Muscle layer of colon (tissue), 2 donors: ENCODE measurements around the gene ANO2.

Experiments
- H3K27ac ChIP-seq: one replicate; pipeline ENCODE4 v1.7.0; 2013; ENCODE audit warnings: low read depth, mild to moderate bottlenecking, low read length, moderate library complexity
- H3K27me3 ChIP-seq, 2 donors: one replicate each; pipeline ENCODE4 v1.7.0; 2013; ENCODE audit warnings: low read length in 2 of 2, mild to moderate bottlenecking in 2 of 2; ENCODE audit not compliant: insufficient read depth in 2 of 2, control insufficient read depth in 1 of 2
- H3K36me3 ChIP-seq: one replicate; pipeline ENCODE4 v1.7.0; 2013; ENCODE audit warnings: mild to moderate bottlenecking, low read length; ENCODE audit not compliant: insufficient read depth
- H3K4me1 ChIP-seq: one replicate; pipeline ENCODE4 v1.7.0; 2013; ENCODE audit warnings: mild to moderate bottlenecking, low read length; ENCODE audit not compliant: insufficient read depth
- H3K4me3 ChIP-seq, 2 donors: one replicate each; pipeline ENCODE4 v1.7.0; 2013; ENCODE audit warnings: low read length in 2 of 2, low read depth in 1 of 2, mild to moderate bottlenecking in 1 of 2, moderate library complexity in 1 of 2
- H3K9ac ChIP-seq: one replicate; pipeline ENCODE4 v1.7.0; 2013; ENCODE audit warnings: low read length
- H3K9me3 ChIP-seq: one replicate; pipeline ENCODE4 v1.7.0; 2013; ENCODE audit warnings: mild to moderate bottlenecking, low read length
- donor health status: abdominal sarcoma.
- donor health status: Adenocarcinoma of cecum.

Gene ANO2

GRCh38 chr12:5785601-5786000 lies 159.5 kb downstream of the ANO2 start:
- Histone ChIP-seq H3K4me3 (no peak overlapping the region), H3K36me3 (no peaks in the 10 kb centered on the region), H3K27me3 (no peaks in the 10 kb centered on the region), H3K9me3 (no peaks in the 10 kb centered on the region), H3K4me1 (peaks cover 6% of the 10 kb centered on the region), H3K27ac (no peak overlapping the region), H3K9ac (no peak overlapping the region)

GRCh38 chr12:5784462-5785130 lies 160.5 kb downstream of the ANO2 start:
- Histone ChIP-seq H3K27ac (no peak overlapping the region), H3K4me1 (peaks cover 7% of the 10 kb centered on the region), H3K4me3 (no peak overlapping the region), H3K27me3 (no peaks in the 10 kb centered on the region), H3K9ac (no peak overlapping the region), H3K9me3 (no peaks in the 10 kb centered on the region), H3K36me3 (no peaks in the 10 kb centered on the region)

- Histone ChIP-seq H3K27me3 (no peaks in the 10 kb centered on the region), H3K4me1 (peaks cover 7% of the 10 kb centered on the region), H3K9ac (no peak overlapping the region), H3K9me3 (no peaks in the 10 kb centered on the region), H3K4me3 (no peak overlapping the region), H3K36me3 (no peaks in the 10 kb centered on the region), H3K27ac (no peak overlapping the region)
Observed at GRCh38 chr12:5783289-5783920, 161.7 kb downstream of the ANO2 start.

GRCh38 chr12:5780536-5780935 lies 164.5 kb downstream of the ANO2 start:
- Histone ChIP-seq H3K9me3 (no peaks in the 10 kb centered on the region), H3K4me3 (no peak overlapping the region), H3K36me3 (no peaks in the 10 kb centered on the region), H3K27ac (no peak overlapping the region), H3K9ac (no peak overlapping the region), H3K4me1 (peaks cover 7% of the 10 kb centered on the region), H3K27me3 (no peaks in the 10 kb centered on the region)

- no peak overlapping the region for H3K4me3 ChIP-seq
- no peaks in the 10 kb centered on the region for H3K36me3 ChIP-seq
- no peak overlapping the region for H3K27ac ChIP-seq
- H3K27me3 ChIP-seq, result no peaks in the 10 kb centered on the region
- no peak overlapping the region for H3K9ac ChIP-seq
- H3K9me3 ChIP-seq, result no peaks in the 10 kb centered on the region
- H3K4me1 ChIP-seq, result peaks cover 7% of the 10 kb centered on the region
Observed at GRCh38 chr12:5779401-5779800, 165.7 kb downstream of the ANO2 start.

- Histone ChIP-seq H3K36me3 (no peaks in the 10 kb centered on the region), H3K9ac (no peak overlapping the region), H3K4me1 (peaks cover 7% of the 10 kb centered on the region), H3K27me3 (no peaks in the 10 kb centered on the region), H3K9me3 (no peaks in the 10 kb centered on the region), H3K27ac (no peak overlapping the region), H3K4me3 (no peak overlapping the region)
Observed at GRCh38 chr12:5778821-5779220, 166.2 kb downstream of the ANO2 start.

GRCh38 chr12:5777451-5777850 lies 167.6 kb downstream of the ANO2 start:
- Histone ChIP-seq H3K9ac (no peak overlapping the region), H3K4me1 (peaks cover 7% of the 10 kb centered on the region), H3K27me3 (peaks cover 0 to 4% of the 10 kb centered on the region in 2 donors), H3K4me3 (no peak overlapping the region), H3K36me3 (no peaks in the 10 kb centered on the region), H3K9me3 (no peaks in the 10 kb centered on the region), H3K27ac (no peak overlapping the region)

- no peak overlapping the region for H3K4me3 ChIP-seq
Observed at GRCh38 chr12:5776091-5776490, 169.0 kb downstream of the ANO2 start.

GRCh38 chr12:5773550-5773949 lies 171.5 kb downstream of the ANO2 start:
- peaks cover 0 to 4% of the 10 kb centered on the region in 2 donors for H3K27me3 ChIP-seq
- no peak overlapping the region for H3K9ac ChIP-seq
- H3K9me3 ChIP-seq, result no peaks in the 10 kb centered on the region
- H3K4me3 ChIP-seq, result no peak overlapping the region
- H3K27ac ChIP-seq, result no peak overlapping the region
- H3K36me3 ChIP-seq, result no peaks in the 10 kb centered on the region
- no peaks in the 10 kb centered on the region for H3K4me1 ChIP-seq

More at GRCh38 chr12:5776091-5776490, 169.0 kb downstream of the ANO2 start:
- Histone ChIP-seq H3K36me3 (no peaks in the 10 kb centered on the region), H3K27me3 (peaks cover 0 to 4% of the 10 kb centered on the region in 2 donors), H3K27ac (no peak overlapping the region), H3K4me1 (peaks cover 6% of the 10 kb centered on the region), H3K9me3 (no peaks in the 10 kb centered on the region), H3K9ac (no peak overlapping the region)

GRCh38 chr12:5771756-5772155 lies 173.3 kb downstream of the ANO2 start:
- no peaks in the 10 kb centered on the region for H3K36me3 ChIP-seq
- no peaks in the 10 kb centered on the region for H3K9me3 ChIP-seq

GRCh38 chr12:5770727-5771126 lies 174.3 kb downstream of the ANO2 start:
- Histone ChIP-seq H3K4me3 (no peak overlapping the region), H3K9ac (no peak overlapping the region), H3K9me3 (no peaks in the 10 kb centered on the region), H3K27ac (no peak overlapping the region), H3K27me3 (peaks cover 0 to 4% of the 10 kb centered on the region in 2 donors), H3K36me3 (no peaks in the 10 kb centered on the region), H3K4me1 (no peaks in the 10 kb centered on the region)

More at GRCh38 chr12:5771756-5772155, 173.3 kb downstream of the ANO2 start:
- Histone ChIP-seq H3K9ac (no peak overlapping the region), H3K27ac (no peak overlapping the region), H3K4me3 (no peak overlapping the region), H3K27me3 (peaks cover 0 to 4% of the 10 kb centered on the region in 2 donors), H3K4me1 (no peaks in the 10 kb centered on the region)
